HepG2 (cell line): Measurements from ENCODE around the gene ARID1A. TPM values are rescaled to one million over a fixed set of nuclear protein-coding genes. Genes with fewer than 3 reads are reported as not detected.

Experiments used
- CSRNP1 ChIP-seq: sonication (generic); formaldehyde crosslinking; IDR thresholded peaks from 2 replicates; pipeline ENCODE4 v1.8.1; 2023; ENCODE audit warnings: mild to moderate bottlenecking, missing genetic modification reagents
- DNMT1 ChIP-seq: sonication (generic); formaldehyde crosslinking; IDR thresholded peaks from 2 replicates; pipeline ENCODE4 v1.5.1; 2020; ENCODE audit warnings: mild to moderate bottlenecking, missing genetic modification reagents
- ELF3 ChIP-seq: IDR thresholded peaks from 2 replicates; pipeline ENCODE4 v1.6.1; 2016; ENCODE audit warnings: missing genetic modification reagents, missing compliant biosample characterization
- GLMP ChIP-seq: sonication (generic); formaldehyde crosslinking; IDR thresholded peaks from 2 replicates; pipeline ENCODE4 v1.9.0; 2021; ENCODE audit warnings: missing genetic modification reagents, mild to moderate bottlenecking, borderline replicate concordance
- NCOR1 ChIP-seq: fragments of 200-600 bp; sonication (generic); IDR thresholded peaks from 2 replicates; pipeline ENCODE4 v1.7.0; 2017; ENCODE audit warnings: antibody characterized with exemption, low read length, borderline replicate concordance
- NR1H2 ChIP-seq: sonication (generic); formaldehyde crosslinking; IDR thresholded peaks from 2 replicates; pipeline ENCODE4 v1.8.1; 2022; ENCODE audit warnings: low read depth, missing genetic modification reagents, borderline replicate concordance
- PHF21A ChIP-seq: sonication (generic); formaldehyde crosslinking; IDR thresholded peaks from 2 replicates; pipeline ENCODE4 v1.5.0; 2020; ENCODE audit warnings: mild to moderate bottlenecking, missing genetic modification reagents
- PLSCR1 ChIP-seq: sonication (generic); formaldehyde crosslinking; IDR thresholded peaks from 2 replicates; pipeline ENCODE4 v1.5.0; 2020; ENCODE audit warnings: missing genetic modification reagents, mild to moderate bottlenecking, borderline replicate concordance
- RELA ChIP-seq: sonication (generic); formaldehyde crosslinking; IDR thresholded peaks from 2 replicates; pipeline ENCODE4 v1.4.0; 2020; ENCODE audit warnings: missing genetic modification reagents
- SPEN ChIP-seq: sonication (generic); formaldehyde crosslinking; IDR thresholded peaks from 2 replicates; pipeline ENCODE4 v1.5.1; 2020; ENCODE audit warnings: low read depth, mild to moderate bottlenecking, missing genetic modification reagents
- ZFP90 ChIP-seq: sonication (generic); formaldehyde crosslinking; IDR thresholded peaks from 2 replicates; pipeline ENCODE4 v1.8.0; 2022; ENCODE audit warnings: missing genetic modification reagents, mild to moderate bottlenecking, inconsistent platforms, borderline replicate concordance
- ZNF180 ChIP-seq: sonication (generic); formaldehyde crosslinking; IDR thresholded peaks from 2 replicates; pipeline ENCODE4 v1.4.0; 2020; ENCODE audit warnings: low read depth, missing genetic modification reagents, borderline replicate concordance
- ZNF230 ChIP-seq: sonication (generic); formaldehyde crosslinking; IDR thresholded peaks from 2 replicates; pipeline ENCODE4 v1.4.0; 2020; ENCODE audit warnings: mild to moderate bottlenecking, missing genetic modification reagents
- ZNF234 ChIP-seq: sonication (generic); formaldehyde crosslinking; conservative IDR thresholded peaks from 2 replicates; pipeline ENCODE4 v1.5.1; 2020; ENCODE audit warnings: mild to moderate bottlenecking, missing genetic modification reagents
- ZNF646 ChIP-seq: sonication (generic); formaldehyde crosslinking; IDR thresholded peaks from 2 replicates; pipeline ENCODE4 v1.9.0; 2021; ENCODE audit warnings: mild to moderate bottlenecking, missing genetic modification reagents
- ZNF780A ChIP-seq: sonication (generic); formaldehyde crosslinking; IDR thresholded peaks from 2 replicates; pipeline ENCODE4 v1.8.0; 2022; ENCODE audit warnings: mild to moderate bottlenecking, missing genetic modification reagents, moderate library complexity
- ZNF841 ChIP-seq: sonication (generic); formaldehyde crosslinking; IDR thresholded peaks from 2 replicates; pipeline ENCODE4 v1.8.1; 2023; ENCODE audit warnings: missing genetic modification reagents, borderline replicate concordance
- polyA plus RNA-seq, 8 experiments: library from polyadenylated mRNA; depleted of rRNA in 3 of 8; stranded (reverse) in 7 of 8; unstranded in 1 of 8; fragments of >200 nt; fragmentation: Illumina TruSeq in 4 of 8; extraction: Trizol in 4 of 8; gene quantifications; 2 replicates each; pipeline versions ENCODE4 v1.2.1 to v1.2.3, GENCODE V29; 2011 to 2016; ENCODE audit warnings: low read depth in 4 of 8, missing spikeins in 1 of 8, mixed read lengths in 1 of 8; ENCODE audit not compliant: insufficient read depth in 1 of 8
- total RNA-seq, 5 experiments: library from RNA; depleted of rRNA; stranded (reverse); fragments of >200 nt; fragmentation: Illumina TruSeq; extraction: Trizol; gene quantifications; 2 replicates each; pipeline ENCODE4 v1.2.3, GENCODE V29; 2016; ENCODE audit warnings: low read depth in 1 of 5

The ARID1A gene
- total and polyA plus RNA-seq, 2 of the 13 experiments (the other 11 are each of a cell fraction or from before 2014, with no cell fraction given) = 11.9 to 15.9 TPM

GRCh38 chr1:26695356-26696118, at the start of gene ARID1A (continued):
- TF ChIP-seq ZNF180 (CRISPR knock-in tag) (no peak), SPEN (CRISPR knock-in tag) (peak; percentile 95), CSRNP1 (CRISPR knock-in tag) (peak; percentile 97), NR1H2 (CRISPR knock-in tag) (peak; percentile 42; the same call in 1 of the 2 replicates), PHF21A (CRISPR knock-in tag) (peak; percentile 95), ZNF646 (peak; percentile 54; the same call in 1 of the 2 replicates), RELA (CRISPR knock-in tag) (0 out of 2 replicates have a peak, but pooled peaks have one; percentile 57), NCOR1 (no peak), PLSCR1 (no peak), ZFP90 (CRISPR knock-in tag) (peak; percentile 55), ELF3 (CRISPR knock-in tag) (peak; percentile 75), ZNF230 (CRISPR knock-in tag) (0 out of 2 replicates have a peak, but pooled peaks have one; percentile 80), DNMT1 (CRISPR knock-in tag) (no peak), ZNF234 (peak; percentile 67; the same call in 1 of the 2 replicates), ZNF780A (no peak), ZNF841 (CRISPR knock-in tag) (no peak), GLMP (CRISPR knock-in tag) (no peak)
